HG02840 (cell line): ENCODE data around the gene CFAP73.

Experiments
- ATAC-seq: cut with Tn5 transposase; IDR thresholded peaks from one replicate; pipeline ENCODE4 v1.9.1; 2021; ENCODE audit warnings: mild to moderate bottlenecking, moderate library complexity, moderate number of reproducible peaks; ENCODE audit not compliant: unreplicated experiment, low FRiP score

The CFAP73 gene

GRCh38 chr12:113207613-113208040 lies 58.1 kb downstream of the CFAP73 start:
- ATAC-seq, result no peak

GRCh38 chr12:113208041-113208934 lies 58.8 kb downstream of the CFAP73 start:
- peak; percentile 74 for ATAC-seq
